Measurements from ENCODE around the gene GRB10. TPM values are rescaled to one million over a fixed set of nuclear protein-coding genes. Genes with fewer than 3 reads are reported as not detected.

Gene GRB10
- polyA plus RNA-seq, 3 donors, result 1.3 to 3.1 (median 1.5) TPM

DNA sequence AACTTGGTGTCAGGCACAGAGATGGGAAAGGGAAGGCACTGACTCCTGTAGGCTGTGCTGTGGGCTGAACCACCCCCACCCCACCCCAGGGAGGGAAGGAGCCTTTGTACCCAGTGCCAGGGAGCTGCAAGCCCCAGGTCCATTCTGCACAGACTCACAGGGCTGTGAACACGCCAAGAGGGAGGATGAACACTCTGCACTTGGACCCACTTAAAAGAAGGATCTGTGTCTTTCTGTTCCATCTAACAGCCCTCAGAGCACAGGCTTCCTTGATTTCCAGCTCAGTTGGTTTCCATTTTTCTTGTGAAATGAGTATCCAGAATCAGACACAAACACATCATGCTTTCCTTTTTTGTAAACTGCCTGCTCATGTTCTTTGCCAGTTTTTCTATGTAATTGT lies 84.9 kb downstream of the GRB10 start:
- intact Hi-C loops (cut with micrococcal nuclease), result no loop called here
- Mint-ChIP-seq H3K36me3 (peaks cover 0 to 13% of the 10 kb centered on the region in 2 donors), H3K27ac (no peak overlapping the region), H3K4me1 (peaks cover 18% of the 10 kb centered on the region), H3K9me3 (peaks cover 0 to 2% (median 0%) of the 10 kb centered on the region in 7 donors), H3K27me3 (ENCODE audit: low read depth in 3 of 3) (peaks cover 0 to 1% (median 0%) of the 10 kb centered on the region in 3 donors), H3K4me3 (no peak overlapping the region)
- Histone ChIP-seq H2AFZ (ENCODE audit: insufficient read depth, low read depth, low read length, poor library complexity, severe bottlenecking) (no peak overlapping the region), H3K27me3 (ENCODE audit: control insufficient read depth in 2 of 2, insufficient read depth in 2 of 2, low read length in 2 of 2) (no peaks in the 10 kb centered on the region), H3K4me1 (ENCODE audit: control insufficient read depth in 1 of 2, insufficient read depth in 2 of 2, low read length in 2 of 2) (peaks cover 0 to 6% of the 10 kb centered on the region in 2 donors), H3K9me3 (replicated peaks in 1 of 2; ENCODE audit: control insufficient read depth in 1 of 2, insufficient read depth in 1 of 2, low read length in 2 of 2) (no peaks in the 10 kb centered on the region), H4K20me1 (ENCODE audit: insufficient read depth, low read length) (no peaks in the 10 kb centered on the region), H3K27ac (ENCODE audit: low read depth in 1 of 2, low read length in 2 of 2) (no peak overlapping the region), H3K36me3 (replicated peaks in 1 of 2; ENCODE audit: control insufficient read depth in 1 of 2, insufficient read depth in 2 of 2, low read length in 2 of 2) (no peaks in the 10 kb centered on the region), H3K79me2 (ENCODE audit: insufficient read depth, low read length) (no peaks in the 10 kb centered on the region), H3K4me2 (replicated peaks; ENCODE audit: extremely low read depth, low read length, poor library complexity, severe bottlenecking) (no peak overlapping the region), H3K4me3 (replicated peaks in 1 of 3; ENCODE audit: low read depth in 2 of 3, low read length in 3 of 3) (no peak overlapping the region), H3K9ac (ENCODE audit: insufficient read depth, low read length, poor library complexity, severe bottlenecking) (no peak overlapping the region)
- DNase-seq, result no peak
- TF ChIP-seq, protein P1, sequence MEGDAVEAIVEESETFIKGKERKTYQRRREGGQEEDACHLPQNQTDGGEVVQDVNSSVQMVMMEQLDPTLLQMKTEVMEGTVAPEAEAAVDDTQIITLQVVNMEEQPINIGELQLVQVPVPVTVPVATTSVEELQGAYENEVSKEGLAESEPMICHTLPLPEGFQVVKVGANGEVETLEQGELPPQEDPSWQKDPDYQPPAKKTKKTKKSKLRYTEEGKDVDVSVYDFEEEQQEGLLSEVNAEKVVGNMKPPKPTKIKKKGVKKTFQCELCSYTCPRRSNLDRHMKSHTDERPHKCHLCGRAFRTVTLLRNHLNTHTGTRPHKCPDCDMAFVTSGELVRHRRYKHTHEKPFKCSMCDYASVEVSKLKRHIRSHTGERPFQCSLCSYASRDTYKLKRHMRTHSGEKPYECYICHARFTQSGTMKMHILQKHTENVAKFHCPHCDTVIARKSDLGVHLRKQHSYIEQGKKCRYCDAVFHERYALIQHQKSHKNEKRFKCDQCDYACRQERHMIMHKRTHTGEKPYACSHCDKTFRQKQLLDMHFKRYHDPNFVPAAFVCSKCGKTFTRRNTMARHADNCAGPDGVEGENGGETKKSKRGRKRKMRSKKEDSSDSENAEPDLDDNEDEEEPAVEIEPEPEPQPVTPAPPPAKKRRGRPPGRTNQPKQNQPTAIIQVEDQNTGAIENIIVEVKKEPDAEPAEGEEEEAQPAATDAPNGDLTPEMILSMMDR (IDR thresholded peaks at IDR 0.05), result no peak
- WGBS (ENCODE audit: insufficient coverage), result 100% methylated on average over 1 of the region's 1 CpG

DNA sequence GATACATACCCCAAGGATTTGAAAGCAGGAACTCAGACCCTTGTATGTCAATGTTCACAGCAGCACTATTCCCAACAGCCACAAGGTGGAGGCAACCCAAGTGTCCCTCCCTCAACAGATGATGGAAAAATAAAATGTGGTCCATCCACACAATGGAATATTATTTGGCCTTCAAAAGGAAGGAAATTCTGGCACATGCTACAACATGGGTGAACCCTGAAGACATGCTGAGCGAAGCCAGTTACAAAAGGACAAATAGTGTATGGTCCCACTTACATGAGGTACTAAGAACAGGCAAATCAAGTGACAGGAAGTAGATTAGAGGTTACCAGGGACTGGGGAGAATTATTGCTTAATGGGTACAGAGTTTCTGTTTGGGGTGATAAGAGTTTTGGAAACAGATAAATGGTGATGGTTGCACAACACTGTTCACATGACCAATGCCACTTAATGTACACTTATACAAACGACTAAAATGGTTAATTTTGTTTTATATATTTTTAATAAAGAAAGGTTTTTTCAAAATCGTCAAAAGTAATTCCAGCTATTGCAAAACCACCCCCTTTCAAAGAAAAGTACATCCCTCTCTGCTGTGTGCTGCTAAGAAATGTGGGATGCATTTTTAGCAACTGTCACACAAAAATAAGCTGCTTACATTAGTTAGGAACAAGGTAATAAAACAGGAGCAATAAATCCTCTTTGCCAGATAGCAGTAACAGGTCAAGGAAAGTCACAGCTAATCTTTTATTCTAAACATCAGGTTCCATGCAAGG lies 85.7 kb downstream of the GRB10 start:
- H3K79me2 ChIP-seq (ENCODE audit: insufficient read depth, low read length), result no peaks in the 10 kb centered on the region

More for the DNA sequence above, 85.7 kb downstream of the GRB10 start:
- Histone ChIP-seq H3K9me3 (replicated peaks in 1 of 2; ENCODE audit: control insufficient read depth in 1 of 2, insufficient read depth in 1 of 2, low read length in 2 of 2) (no peaks in the 10 kb centered on the region), H3K4me3 (replicated peaks in 1 of 3; ENCODE audit: low read depth in 2 of 3, low read length in 3 of 3) (no peak overlapping the region), H3K9ac (ENCODE audit: insufficient read depth, low read length, poor library complexity, severe bottlenecking) (no peak overlapping the region), H3K4me1 (ENCODE audit: control insufficient read depth in 1 of 2, insufficient read depth in 2 of 2, low read length in 2 of 2) (peaks cover 0 to 6% of the 10 kb centered on the region in 2 donors), H3K27me3 (ENCODE audit: control insufficient read depth in 2 of 2, insufficient read depth in 2 of 2, low read length in 2 of 2) (no peaks in the 10 kb centered on the region), H3K27ac (ENCODE audit: low read depth in 1 of 2, low read length in 2 of 2) (no peak overlapping the region), H4K20me1 (ENCODE audit: insufficient read depth, low read length) (no peaks in the 10 kb centered on the region), H3K36me3 (replicated peaks in 1 of 2; ENCODE audit: control insufficient read depth in 1 of 2, insufficient read depth in 2 of 2, low read length in 2 of 2) (no peaks in the 10 kb centered on the region), H2AFZ (ENCODE audit: insufficient read depth, low read depth, low read length, poor library complexity, severe bottlenecking) (no peak overlapping the region), H3K4me2 (replicated peaks; ENCODE audit: extremely low read depth, low read length, poor library complexity, severe bottlenecking) (no peak overlapping the region)
- Mint-ChIP-seq H3K4me3 (no peak overlapping the region), H3K27ac (no peak overlapping the region), H3K36me3 (peaks cover 0 to 11% of the 10 kb centered on the region in 2 donors), H3K27me3 (ENCODE audit: low read depth in 3 of 3) (peaks cover 0 to 1% (median 0%) of the 10 kb centered on the region in 3 donors), H3K9me3 (peaks cover 0 to 2% (median 0%) of the 10 kb centered on the region in 7 donors), H3K4me1 (peaks cover 21% of the 10 kb centered on the region)
- intact Hi-C loops (cut with micrococcal nuclease), result no loop called here
- 82% methylated on average over 1 of the region's 3 CpGs for WGBS (ENCODE audit: insufficient coverage)
- DNase-seq, result no peak
- TF ChIP-seq, protein P1 (IDR thresholded peaks at IDR 0.05), result peak; percentile 23

All from CD14-positive monocyte (primary cell).